Esophagus muscularis mucosa (tissue), 4 donors: ENCODE results near the gene EHD4. TPM values are rescaled to one million over a fixed set of nuclear protein-coding genes. Genes with fewer than 3 reads are reported as not detected.

ENCODE experiments used
- DNase-seq: peaks from one replicate; pipeline ENCODE4 v3.0.0-alpha.2; 2017; ENCODE audit errors: extremely low spot score
- H3K27ac ChIP-seq, 4 donors: fragments of 200-600 bp; sonication (generic); replicated peaks in 1 of 4; 1 replicate in 3 of 4; 2 replicates in 1 of 4; pipeline ENCODE4 v1.5.1; 2016 to 2019; ENCODE audit warnings: mild to moderate bottlenecking in 1 of 4
- H3K27me3 ChIP-seq, 4 donors: fragments of 200-600 bp; sonication (generic); one replicate each; pipeline versions ENCODE4 v1.5.1 to v1.6.0; 2016 to 2019
- H3K36me3 ChIP-seq, 4 donors: fragments of 200-600 bp; sonication (generic); one replicate each; pipeline ENCODE4 v1.5.1; 2016 to 2019
- H3K4me1 ChIP-seq, 4 donors: fragments of 200-600 bp; sonication (generic); one replicate each; pipeline ENCODE4 v1.5.1; 2016 to 2019
- H3K4me3 ChIP-seq, 4 donors: fragments of 200-600 bp; sonication (generic); 1 replicate in 2 of 4; 2 replicates in 2 of 4; pipeline ENCODE4 v1.5.1; 2016 to 2019; ENCODE audit warnings: mild to moderate bottlenecking in 4 of 4, moderate library complexity in 1 of 4
- H3K9me3 ChIP-seq, 4 donors: fragments of 200-600 bp; sonication (generic); 1 replicate in 3 of 4; 2 replicates in 1 of 4; pipeline ENCODE4 v1.5.1; 2016 to 2019
- EP300 ChIP-seq: sonication (generic); formaldehyde crosslinking; IDR thresholded peaks from one replicate; pipeline ENCODE4 v1.6.1; 2017; ENCODE audit warnings: antibody characterized with exemption
- POLR2A ChIP-seq: fragments of 450-650 bp; IDR thresholded peaks from one replicate; pipeline ENCODE4 v1.6.1; 2017; ENCODE audit warnings: antibody characterized with exemption, moderate library complexity, mild to moderate bottlenecking, low read depth
- POLR2AphosphoS5 ChIP-seq, 2 donors: sonication (generic); formaldehyde crosslinking; IDR thresholded peaks; one replicate each; pipeline ENCODE4 v1.6.1; 2017; ENCODE audit warnings: antibody characterized with exemption in 2 of 2
- WGBS: methylation state at CpG from one replicate; pipeline ENCODE4 v1.1.5; 2018; 5-methylcytosine and 5-hydroxymethylcytosine counted together
- intact Hi-C: fragments of 100-400 bp; cut with DNase I; formaldehyde crosslinking; loops from one replicate; pipeline ENCODE4 v1.15.1; 2023
- total RNA-seq, 4 donors: library from RNA; depleted of rRNA; stranded (reverse); fragments of >200 nt; gene quantifications; one replicate each; pipeline versions ENCODE4 v1.1.0 to v1.2.1, GENCODE V29; 2016
- TF ChIP-seq, protein P1 (sequence below), 3 experiments: fragments of 200-600 bp in 2 of 3; fragments of 450-650 bp in 1 of 3; sonication (generic) in 2 of 3; IDR thresholded peaks; one replicate each; pipeline ENCODE4 v1.5.1; 2017 to 2019; ENCODE audit warnings: antibody characterized with exemption in 3 of 3, mild to moderate bottlenecking in 2 of 3, moderate library complexity in 1 of 3

Gene EHD4
- total RNA-seq, 4 donors from 2014 or later, result 10.0 to 24.7 (median 21.7) TPM

DNA sequence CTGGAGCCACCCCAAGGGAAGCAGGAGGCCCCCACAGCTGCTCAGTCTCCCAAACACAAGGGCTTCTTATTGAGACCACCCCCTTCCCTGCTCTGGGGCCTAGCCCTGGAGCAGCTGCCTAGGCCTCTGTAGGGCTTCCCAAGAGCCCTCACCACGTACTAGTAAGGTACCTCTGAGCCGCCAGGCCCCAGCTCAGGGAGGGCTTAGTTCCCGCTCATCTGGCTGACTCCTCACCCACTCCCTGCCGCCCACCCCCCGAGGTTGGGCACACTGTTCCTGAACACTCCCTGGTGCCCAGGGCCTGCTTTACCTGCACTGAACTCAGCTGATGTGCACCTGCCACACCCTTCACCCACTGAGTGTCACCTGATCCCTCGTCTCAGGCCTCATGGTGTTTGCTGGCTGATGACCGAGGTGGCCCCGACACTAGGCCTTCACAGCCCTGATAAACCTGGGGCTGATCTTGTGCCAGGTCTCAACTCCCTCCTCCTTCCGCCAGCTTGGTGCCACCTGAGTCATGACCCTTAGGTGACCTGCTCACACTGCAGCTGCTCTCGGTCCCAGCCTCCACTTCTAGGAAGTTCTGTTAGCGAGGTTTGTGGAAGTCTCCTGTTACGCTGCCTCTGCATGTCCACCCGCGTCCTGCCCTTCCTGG is 60.5 kb downstream of the EHD4 start:
- WGBS, result 81% methylated on average over 9 of the region's 14 CpGs
- Histone ChIP-seq H3K27me3 (no peaks in the 10 kb centered on the region), H3K4me1 (peaks cover 25 to 44% (median 38%) of the 10 kb centered on the region in 4 donors), H3K36me3 (peaks cover 11 to 49% (median 27%) of the 10 kb centered on the region in 4 donors), H3K27ac (peak overlapping the region in 3 of 4 donors; percentile 1 to 14 (median 13)), H3K9me3 (no peaks in the 10 kb centered on the region), H3K4me3 (no peak overlapping the region)
- DNase-seq, result no peak
- TF ChIP-seq POLR2A, result no peak
- TF ChIP-seq EP300, result no peak
- no peak for TF ChIP-seq POLR2AphosphoS5 (IDR thresholded peaks at IDR 0.05)
- TF ChIP-seq, protein P1, sequence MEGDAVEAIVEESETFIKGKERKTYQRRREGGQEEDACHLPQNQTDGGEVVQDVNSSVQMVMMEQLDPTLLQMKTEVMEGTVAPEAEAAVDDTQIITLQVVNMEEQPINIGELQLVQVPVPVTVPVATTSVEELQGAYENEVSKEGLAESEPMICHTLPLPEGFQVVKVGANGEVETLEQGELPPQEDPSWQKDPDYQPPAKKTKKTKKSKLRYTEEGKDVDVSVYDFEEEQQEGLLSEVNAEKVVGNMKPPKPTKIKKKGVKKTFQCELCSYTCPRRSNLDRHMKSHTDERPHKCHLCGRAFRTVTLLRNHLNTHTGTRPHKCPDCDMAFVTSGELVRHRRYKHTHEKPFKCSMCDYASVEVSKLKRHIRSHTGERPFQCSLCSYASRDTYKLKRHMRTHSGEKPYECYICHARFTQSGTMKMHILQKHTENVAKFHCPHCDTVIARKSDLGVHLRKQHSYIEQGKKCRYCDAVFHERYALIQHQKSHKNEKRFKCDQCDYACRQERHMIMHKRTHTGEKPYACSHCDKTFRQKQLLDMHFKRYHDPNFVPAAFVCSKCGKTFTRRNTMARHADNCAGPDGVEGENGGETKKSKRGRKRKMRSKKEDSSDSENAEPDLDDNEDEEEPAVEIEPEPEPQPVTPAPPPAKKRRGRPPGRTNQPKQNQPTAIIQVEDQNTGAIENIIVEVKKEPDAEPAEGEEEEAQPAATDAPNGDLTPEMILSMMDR (IDR thresholded peaks at IDR 0.05), result no peak
- intact Hi-C loops, result no loop called here

DNA sequence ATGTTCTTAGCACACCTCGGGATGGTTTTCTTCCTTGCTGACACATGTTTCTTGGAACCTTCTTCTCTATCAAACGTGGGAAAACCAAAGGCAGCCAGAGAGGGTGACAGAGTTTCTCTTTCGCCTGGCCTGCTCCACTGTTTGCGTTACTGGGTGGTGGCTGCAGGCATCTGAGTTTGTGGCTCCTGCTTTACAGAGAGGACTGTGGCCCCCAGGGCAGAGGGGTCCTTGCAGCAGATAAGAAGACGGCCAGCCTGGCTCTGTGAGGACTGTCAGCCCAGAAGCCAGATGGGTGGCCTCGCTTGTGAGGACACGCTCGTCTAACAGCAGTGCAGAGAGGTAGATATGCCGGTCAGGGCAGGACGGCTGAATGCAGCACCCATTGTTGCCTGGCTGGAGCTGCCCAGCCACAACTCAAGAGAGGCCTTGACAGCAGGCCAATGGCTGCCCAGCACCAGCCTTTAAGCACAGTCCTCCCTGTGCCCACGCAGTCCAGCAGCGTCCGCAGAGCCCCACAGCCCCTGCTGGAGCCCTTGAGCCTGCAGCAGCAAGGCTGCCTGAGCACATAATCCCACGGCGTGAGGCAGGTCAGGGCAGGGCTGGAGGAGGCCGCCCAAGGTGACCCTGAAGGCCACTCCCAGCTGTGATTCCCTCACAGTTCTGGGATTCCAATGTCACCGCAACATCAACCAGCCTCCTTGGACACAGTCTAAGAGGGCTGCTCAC is 63.5 kb downstream of the EHD4 start:
- no peaks in the 10 kb centered on the region for H3K9me3 ChIP-seq
- intact Hi-C loops, result no loop called here
- peaks cover 11 to 69% (median 36%) of the 10 kb centered on the region in 4 donors for H3K36me3 ChIP-seq
- H3K27ac ChIP-seq, result no peak overlapping the region
- 85% methylated on average over 12 of the region's 17 CpGs for whole genome bisulfite sequencing
- no peaks in the 10 kb centered on the region for H3K27me3 ChIP-seq
- DNase-seq, result no peak
- H3K4me1 ChIP-seq, result peaks cover 6 to 28% (median 25%) of the 10 kb centered on the region in 4 donors
- no peak overlapping the region for H3K4me3 ChIP-seq
- no peak for TF ChIP-seq EP300
- TF ChIP-seq, protein P1 (IDR thresholded peaks at IDR 0.05), result no peak
- TF ChIP-seq POLR2AphosphoS5 (IDR thresholded peaks at IDR 0.05), result no peak
- TF ChIP-seq POLR2A, result no peak

DNA sequence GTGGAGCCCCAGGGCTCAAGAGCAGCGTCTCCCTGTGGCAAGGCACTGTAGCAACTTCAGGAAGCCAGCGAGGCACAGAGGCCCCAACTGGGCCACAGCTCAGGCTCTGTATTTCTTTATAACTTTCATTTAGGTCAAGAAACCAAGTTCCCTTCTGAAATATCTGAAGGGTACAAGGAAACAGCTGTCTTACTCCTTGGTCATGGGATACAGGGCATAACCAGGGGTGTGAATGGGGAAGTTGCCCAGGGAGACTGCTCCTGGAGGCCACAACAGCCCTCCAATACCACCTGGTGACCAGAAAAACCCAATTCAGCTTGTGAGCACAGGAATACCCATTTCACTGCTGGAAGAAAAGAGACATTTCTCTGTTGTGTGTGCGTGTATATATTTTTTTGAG is 65.2 kb downstream of the EHD4 start:
- no peaks in the 10 kb centered on the region for H3K27me3 ChIP-seq
- intact Hi-C loops, result no loop called here
- WGBS, result 75% methylated on average over 3 of the region's 3 CpGs
- DNase-seq, result no peak
- H3K9me3 ChIP-seq, result no peaks in the 10 kb centered on the region
- no peak overlapping the region for H3K4me3 ChIP-seq
- peaks cover 11 to 74% (median 39%) of the 10 kb centered on the region in 4 donors for H3K36me3 ChIP-seq
- TF ChIP-seq POLR2A, result no peak
- peak overlapping the region in 1 of 4 donors; percentile 18 for H3K27ac ChIP-seq
- H3K4me1 ChIP-seq, result peaks cover 5 to 21% (median 15%) of the 10 kb centered on the region in 4 donors

DNA sequence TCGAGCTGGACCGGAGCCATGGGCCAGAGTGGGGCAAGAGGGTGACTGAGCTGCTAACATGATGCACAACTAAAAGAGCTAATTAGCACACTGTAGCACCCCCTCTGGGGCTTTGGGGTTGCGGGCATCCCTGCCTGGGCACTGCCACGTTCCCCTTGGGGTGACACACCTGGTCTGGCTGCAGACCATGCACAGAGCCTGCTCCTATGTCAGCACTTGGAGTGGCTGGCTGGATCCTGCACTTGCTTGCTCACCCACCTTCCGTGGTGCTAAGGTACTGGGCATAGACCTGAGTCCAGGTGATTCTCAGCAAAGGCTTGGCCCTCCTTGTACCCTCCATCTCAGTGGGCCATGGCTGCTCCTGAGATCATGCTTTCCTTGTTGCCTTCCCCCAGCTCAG is 65.7 kb downstream of the EHD4 start:
- intact Hi-C loops, result no loop called here
- no peak overlapping the region for H3K4me3 ChIP-seq
- peaks cover 11 to 70% (median 41%) of the 10 kb centered on the region in 4 donors for H3K36me3 ChIP-seq
- H3K27ac ChIP-seq, result peak overlapping the region in 1 of 4 donors; percentile 18
- no peak for TF ChIP-seq POLR2A
- no peak for TF ChIP-seq POLR2AphosphoS5 (IDR thresholded peaks at IDR 0.05)
- TF ChIP-seq EP300, result no peak
- TF ChIP-seq, protein P1 (IDR thresholded peaks at IDR 0.05), result no peak
- H3K4me1 ChIP-seq, result peaks cover 5 to 17% (median 14%) of the 10 kb centered on the region in 4 donors
- no peaks in the 10 kb centered on the region for H3K27me3 ChIP-seq
- DNase-seq, result no peak
- 95% methylated on average over 4 of the region's 5 CpGs for WGBS
- no peaks in the 10 kb centered on the region for H3K9me3 ChIP-seq

- Histone ChIP-seq H3K27me3 (no peaks in the 10 kb centered on the region), H3K9me3 (no peaks in the 10 kb centered on the region), H3K4me1 (peaks cover 5 to 17% (median 14%) of the 10 kb centered on the region in 4 donors), H3K36me3 (peaks cover 17 to 73% (median 53%) of the 10 kb centered on the region in 4 donors), H3K4me3 (no peak overlapping the region), H3K27ac (no peak overlapping the region)
- no peak for TF ChIP-seq POLR2AphosphoS5 (IDR thresholded peaks at IDR 0.05)
- TF ChIP-seq, protein P1 (IDR thresholded peaks at IDR 0.05), result no peak
- TF ChIP-seq EP300, result no peak
- TF ChIP-seq POLR2A, result no peak
- WGBS, result 86% methylated on average over 7 of the region's 14 CpGs
- no peak for DNase-seq
- intact Hi-C loops, result no loop called here
These were observed 67.1 kb downstream of the EHD4 start for GRCh38 chr15:41905036-41905793.
